ENCODE results near the gene HYPK. TPM values are rescaled to one million over a fixed set of nuclear protein-coding genes. Genes with fewer than 3 reads are reported as not detected.

HYPK gene

GRCh38 chr15:43851251-43851650 lies 50.9 kb downstream of the HYPK start:
- Histone ChIP-seq H4K8ac (ENCODE audit: low read depth, low read length) (no peak overlapping the region), H3K4me3 (ENCODE audit: low read length in 2 of 2) (no peak overlapping the region), H2AFZ (ENCODE audit: low read length) (no peak overlapping the region), H3K36me3 (replicated peaks in 1 of 2; ENCODE audit: control insufficient read depth in 2 of 2, insufficient read depth in 2 of 2, low read length in 2 of 2) (peaks cover 4 to 76% of the 10 kb centered on the region in 2 donors), H2BK12ac (ENCODE audit: low read length) (no peak overlapping the region), H2AK5ac (ENCODE audit: low read depth, low read length) (no peak overlapping the region), H3K9me3 (replicated peaks in 1 of 2; ENCODE audit: control insufficient read depth in 2 of 2, insufficient read depth in 1 of 2, low read depth in 1 of 2, low read length in 2 of 2) (no peaks in the 10 kb centered on the region), H3K23ac (ENCODE audit: low read depth, low read length, poor library complexity) (no peak overlapping the region), H3K18ac (ENCODE audit: low read length) (no peak overlapping the region), H3K4ac (ENCODE audit: low read length) (no peak overlapping the region), H3K79me1 (ENCODE audit: low read depth, low read length) (no peaks in the 10 kb centered on the region), H3K27me3 (ENCODE audit: control insufficient read depth in 3 of 3, insufficient read depth in 3 of 3, low read depth in 1 of 3, low read length in 3 of 3) (no peaks in the 10 kb centered on the region), H2BK15ac (ENCODE audit: low read length) (no peak overlapping the region), H3K4me2 (ENCODE audit: insufficient read depth, low read length, poor library complexity, severe bottlenecking) (no peak overlapping the region), H3K14ac (ENCODE audit: low read length) (no peak overlapping the region), H4K91ac (ENCODE audit: low read depth, low read length, poor library complexity) (no peak overlapping the region), H2BK5ac (ENCODE audit: low read length) (no peak overlapping the region), H2BK120ac (ENCODE audit: low read depth, low read length) (no peak overlapping the region), H3K9ac (ENCODE audit: low read depth, low read length, poor library complexity) (no peak overlapping the region), H3K27ac (replicated peaks; ENCODE audit: low read length) (no peak overlapping the region), H3K4me1 (ENCODE audit: control insufficient read depth in 2 of 2, insufficient read depth in 1 of 2, low read depth in 1 of 2, low read length in 2 of 2) (no peaks in the 10 kb centered on the region)
- no CpG with 5 or more reads among the region's 3 CpGs for WGBS, 2 donors (ENCODE audit: extremely low coverage in 2 of 2, insufficient read length in 2 of 2, insufficient replicate concordance in 1 of 2)
- DNase-seq (ENCODE audit: low spot score): no peak

- no peak for DNase-seq (ENCODE audit: low spot score)
- Histone ChIP-seq H3K79me1 (ENCODE audit: low read depth, low read length) (no peaks in the 10 kb centered on the region), H3K18ac (ENCODE audit: low read length) (no peak overlapping the region), H3K4me1 (ENCODE audit: control insufficient read depth in 2 of 2, insufficient read depth in 1 of 2, low read depth in 1 of 2, low read length in 2 of 2) (no peaks in the 10 kb centered on the region), H3K27me3 (ENCODE audit: control insufficient read depth in 3 of 3, insufficient read depth in 3 of 3, low read depth in 1 of 3, low read length in 3 of 3) (no peaks in the 10 kb centered on the region), H2BK120ac (ENCODE audit: low read depth, low read length) (no peak overlapping the region), H2AFZ (ENCODE audit: low read length) (no peak overlapping the region), H2BK5ac (ENCODE audit: low read length) (no peak overlapping the region), H3K14ac (ENCODE audit: low read length) (no peak overlapping the region), H2AK5ac (ENCODE audit: low read depth, low read length) (no peak overlapping the region), H3K9me3 (replicated peaks in 1 of 2; ENCODE audit: control insufficient read depth in 2 of 2, insufficient read depth in 1 of 2, low read depth in 1 of 2, low read length in 2 of 2) (no peaks in the 10 kb centered on the region), H2BK15ac (ENCODE audit: low read length) (no peak overlapping the region), H3K36me3 (replicated peaks in 1 of 2; ENCODE audit: control insufficient read depth in 2 of 2, insufficient read depth in 2 of 2, low read length in 2 of 2) (peaks cover 4 to 73% of the 10 kb centered on the region in 2 donors), H4K8ac (ENCODE audit: low read depth, low read length) (no peak overlapping the region), H2BK12ac (ENCODE audit: low read length) (no peak overlapping the region), H3K4ac (ENCODE audit: low read length) (no peak overlapping the region), H3K4me3 (ENCODE audit: low read length in 2 of 2) (no peak overlapping the region), H3K27ac (replicated peaks; ENCODE audit: low read length) (no peak overlapping the region), H3K4me2 (ENCODE audit: insufficient read depth, low read length, poor library complexity, severe bottlenecking) (no peak overlapping the region), H4K91ac (ENCODE audit: low read depth, low read length, poor library complexity) (no peak overlapping the region), H3K9ac (ENCODE audit: low read depth, low read length, poor library complexity) (no peak overlapping the region), H3K23ac (ENCODE audit: low read depth, low read length, poor library complexity) (no peak overlapping the region)
- no CpG with 5 or more reads among the region's 4 CpGs for WGBS, 2 donors (ENCODE audit: extremely low coverage in 2 of 2, insufficient read length in 2 of 2, insufficient replicate concordance in 1 of 2)
Measured at GRCh38 chr15:43852607-43853006, 52.2 kb downstream of the HYPK start.

Small RNA genes lying within 50 kb of the gene (small RNA-seq; reads per million reads assigned to genes)
- not detected for gene MIR1282 (ENCODE audit: insufficient read depth)

All from neuronal stem cell (in vitro differentiated cells).